Measurements from ENCODE around the gene TANC1.
A peak's percentile ranks its signal among the peaks of the same experiment; 100 is the strongest.

Gene TANC1

DNA sequence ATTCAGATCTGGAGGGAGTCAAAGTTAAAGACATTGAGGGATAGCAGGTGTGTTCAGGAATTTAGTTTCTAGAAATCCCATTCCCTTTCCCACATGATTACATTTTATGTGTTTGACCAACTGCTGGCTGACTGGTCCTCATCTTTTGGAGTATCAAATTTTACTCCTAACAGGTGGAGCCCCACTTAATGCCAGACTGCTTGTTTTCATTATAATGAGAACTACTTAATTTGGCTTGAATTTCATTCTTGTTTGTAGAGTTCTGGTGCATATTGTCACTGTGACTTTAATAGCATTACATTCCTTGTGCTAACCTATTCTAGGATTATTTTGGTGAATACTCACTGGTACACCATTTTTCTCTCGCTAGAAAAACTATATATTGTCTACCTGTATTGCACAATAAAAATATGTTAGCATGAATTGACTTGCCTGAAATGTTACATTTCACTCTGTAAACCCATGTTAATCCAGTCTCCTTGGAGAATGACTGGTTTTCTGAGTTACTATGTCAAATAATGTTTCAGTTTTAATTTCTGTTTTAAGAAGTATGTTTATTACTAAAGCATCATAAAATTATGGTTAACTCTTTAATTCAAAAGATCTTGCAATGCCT lies 98.2 kb downstream of the TANC1 start:
- peak; percentile 60 for DNase-seq

DNA sequence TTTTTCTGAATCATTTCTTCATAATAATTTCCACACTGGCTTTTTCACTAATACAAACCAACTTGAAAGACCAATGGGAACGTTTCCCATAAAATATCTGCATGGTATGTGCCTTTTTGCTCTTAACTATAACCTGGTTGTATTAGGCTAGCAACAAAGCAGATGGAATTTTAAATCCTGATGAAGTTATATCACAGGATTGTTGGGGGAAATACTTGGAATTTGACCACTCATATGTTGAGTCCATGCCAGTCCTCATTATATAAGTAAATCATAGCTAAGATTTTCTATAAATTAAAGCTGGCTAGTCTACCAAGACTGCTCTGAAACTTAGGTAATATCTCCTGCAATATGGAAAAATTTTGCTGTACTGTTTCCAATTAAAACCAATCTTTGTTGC lies 99.5 kb downstream of the TANC1 start:
- no peak for DNase-seq

DNA sequence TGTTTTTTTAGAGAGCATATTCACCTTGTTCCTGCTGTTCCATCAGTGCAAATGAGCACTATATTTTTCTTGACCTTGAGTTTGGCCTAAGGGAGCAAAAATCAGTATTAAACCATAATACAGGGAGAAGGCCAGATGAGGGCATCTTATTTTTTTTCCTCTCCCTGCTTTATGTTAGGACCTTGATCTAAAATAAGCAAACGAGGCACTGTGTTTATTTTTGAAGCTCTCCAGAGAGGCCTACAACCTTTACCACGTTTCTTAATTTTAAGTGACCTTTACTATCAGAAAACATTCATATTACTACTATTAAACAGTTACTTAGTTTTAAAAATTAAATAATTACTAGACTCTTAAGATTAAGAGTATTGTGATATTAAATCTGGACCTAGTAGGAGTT lies 100.8 kb downstream of the TANC1 start:
- no peak for DNase-seq

DNA sequence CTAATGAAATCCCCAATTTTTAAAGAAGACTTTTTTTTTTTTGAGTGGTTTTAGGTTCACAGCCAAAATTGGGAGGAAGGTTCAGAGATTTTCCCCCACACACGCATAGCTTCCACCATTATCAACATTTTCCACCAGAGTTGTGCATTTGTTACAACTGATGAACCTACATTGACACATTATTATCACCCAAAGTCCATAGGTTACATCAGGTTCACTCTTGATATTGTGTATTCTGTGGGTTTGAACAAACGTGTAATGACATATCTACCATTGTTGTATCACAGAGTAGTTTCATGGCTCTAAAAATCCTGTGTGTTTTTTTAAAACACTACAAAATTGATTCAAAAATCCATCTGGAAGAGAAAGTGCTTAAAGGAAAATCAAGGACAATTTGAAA lies 101.8 kb downstream of the TANC1 start:
- DNase-seq: no peak

DNA sequence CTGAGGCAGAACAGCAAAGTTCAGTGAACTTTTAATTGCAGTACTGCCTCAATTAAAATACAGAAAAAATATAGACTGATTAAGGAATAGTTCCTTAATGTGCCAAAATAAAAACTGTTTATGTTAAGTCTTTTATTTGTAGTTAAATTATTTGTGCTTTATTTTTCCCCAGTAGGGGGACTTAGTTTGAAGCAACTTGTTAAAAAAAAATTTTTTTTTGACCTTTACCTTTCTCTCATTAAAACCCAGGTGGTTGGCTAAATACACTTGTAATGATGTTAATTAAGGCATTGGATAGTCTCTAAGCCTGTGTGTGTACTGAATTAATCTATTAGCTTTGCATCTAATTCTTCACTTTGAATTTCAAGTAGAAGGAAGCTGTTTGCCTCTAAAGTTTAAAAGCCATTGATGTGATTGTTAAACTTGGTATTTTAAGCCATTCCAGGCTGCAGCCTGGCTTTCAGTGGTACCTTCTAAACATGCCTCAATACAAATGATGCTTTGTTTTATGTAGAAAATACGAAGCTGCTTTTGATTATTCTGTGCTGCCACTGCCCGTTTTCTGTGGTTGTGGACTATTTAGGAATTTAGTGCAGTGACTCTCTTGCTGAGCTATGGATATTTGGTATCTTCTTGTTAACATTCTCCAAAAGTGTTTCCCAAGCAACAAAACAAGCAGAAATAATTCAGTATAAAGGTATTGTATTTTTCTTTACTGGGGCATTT lies 102.9 kb downstream of the TANC1 start:
- DNase-seq: no peak

DNA sequence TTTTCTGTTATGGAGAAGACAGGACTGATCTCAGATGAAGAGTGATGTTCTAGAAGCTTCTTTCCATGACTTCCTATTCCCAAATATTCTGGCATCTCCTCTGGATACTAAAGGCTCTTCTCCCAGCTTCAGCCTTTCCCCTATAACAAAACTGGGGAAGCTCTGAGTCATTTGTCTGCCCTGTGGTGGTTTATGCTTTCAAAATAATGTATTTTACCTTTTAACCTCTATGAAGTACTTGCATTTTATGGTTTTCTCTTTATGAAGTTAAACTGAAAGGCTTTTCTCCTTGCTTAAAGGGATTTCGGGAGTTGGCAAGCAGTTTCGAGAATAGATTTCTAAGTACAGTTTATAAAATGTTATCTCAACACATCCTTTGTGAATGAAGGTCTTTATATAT lies 104.4 kb downstream of the TANC1 start:
- DNase-seq: no peak

DNA sequence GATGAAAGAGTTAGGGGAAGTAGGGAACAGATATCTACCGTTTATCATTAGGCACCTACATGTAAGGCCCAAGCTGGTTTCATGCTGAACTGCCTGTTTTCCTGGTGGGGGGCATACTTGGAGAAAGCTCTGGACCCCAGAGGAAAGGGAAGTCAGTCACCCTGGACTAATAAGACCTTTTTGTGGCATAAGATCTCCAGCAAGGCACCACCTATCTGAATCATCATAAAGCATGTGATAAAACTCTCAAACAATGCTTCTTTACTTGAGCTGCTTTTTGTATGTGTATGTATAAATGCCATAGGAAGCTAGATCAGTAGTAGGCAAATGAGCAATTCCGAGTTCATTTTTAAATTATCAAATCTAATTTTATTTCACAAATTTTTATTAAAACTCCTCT lies 104.8 kb downstream of the TANC1 start:
- no peak for DNase-seq

DNA sequence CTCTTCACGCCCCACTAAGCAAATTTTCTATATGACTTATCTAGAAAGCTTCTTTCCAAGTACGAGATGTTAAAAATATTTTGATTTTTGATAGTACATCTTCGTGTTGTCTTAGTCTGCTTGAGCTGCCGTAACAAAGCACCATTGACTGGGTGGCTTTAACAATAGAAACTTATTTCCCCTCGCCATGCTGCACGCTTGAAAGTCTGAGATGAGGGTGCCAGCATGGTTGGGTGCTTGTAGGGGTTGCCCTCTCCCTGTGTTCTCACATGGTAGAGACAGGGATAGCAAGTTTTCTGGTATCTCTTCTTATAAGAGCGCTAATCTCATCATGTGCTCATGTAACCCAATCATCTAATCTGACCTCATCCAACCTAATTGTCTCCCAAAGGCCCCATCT lies 106.2 kb downstream of the TANC1 start:
- DNase-seq: no peak

DNA sequence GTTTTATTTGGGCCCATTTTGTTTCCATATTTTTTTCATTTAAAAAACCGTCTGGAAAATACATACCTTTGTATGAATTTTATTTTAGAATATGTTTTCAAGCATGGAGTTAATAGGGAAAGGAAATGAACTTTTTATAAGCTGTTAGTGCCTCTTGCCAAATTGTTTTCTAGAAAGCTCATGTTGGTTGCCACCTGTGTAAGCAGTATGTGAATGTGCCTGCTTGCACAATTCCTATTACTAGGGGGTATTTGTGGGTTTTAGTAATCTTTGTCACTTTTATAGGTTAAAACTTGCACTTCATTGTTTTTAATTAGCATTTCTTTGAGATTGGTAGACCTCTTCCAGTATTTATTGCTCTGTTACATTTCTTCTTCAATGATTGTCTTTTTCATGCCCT lies 107.3 kb downstream of the TANC1 start:
- no peak for DNase-seq

DNA sequence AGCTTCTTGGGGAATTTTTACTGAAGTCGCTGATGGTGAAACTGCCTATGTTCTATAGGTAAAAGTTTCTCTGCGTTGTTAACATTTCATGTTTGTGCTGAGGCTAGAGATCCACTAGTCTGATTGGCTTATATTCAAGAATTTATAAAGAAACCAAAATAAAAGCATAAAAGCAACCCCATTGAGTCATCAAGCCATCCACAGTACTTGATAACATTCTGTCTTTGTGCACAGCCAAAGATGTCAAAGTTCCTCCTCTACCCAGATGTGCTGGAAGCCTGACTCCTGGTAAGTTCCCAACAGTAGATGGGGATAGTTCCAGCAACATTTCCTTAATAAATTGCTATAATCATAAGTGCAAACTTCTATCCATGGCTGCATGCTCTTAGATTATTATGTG lies 107.8 kb downstream of the TANC1 start:
- DNase-seq: no peak

DNA sequence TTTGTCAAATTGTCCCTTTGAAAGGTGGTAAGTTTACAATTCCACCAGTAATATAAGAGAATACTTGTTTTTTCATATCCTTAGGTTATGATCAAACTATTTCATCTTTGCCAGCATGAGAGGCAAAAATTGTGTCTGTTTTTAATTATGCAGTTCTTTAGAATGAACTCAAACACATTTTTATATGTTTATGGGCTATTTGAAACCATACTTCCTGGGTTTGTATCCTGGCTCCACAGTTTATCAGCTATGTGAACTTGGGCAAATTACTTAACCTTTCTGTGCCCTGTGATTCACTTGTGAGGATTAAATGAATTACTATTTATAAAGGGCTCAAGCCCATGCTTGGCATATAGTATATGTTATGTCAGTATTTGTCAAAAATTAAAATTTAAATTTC lies 109.4 kb downstream of the TANC1 start:
- no peak for DNase-seq

DNA sequence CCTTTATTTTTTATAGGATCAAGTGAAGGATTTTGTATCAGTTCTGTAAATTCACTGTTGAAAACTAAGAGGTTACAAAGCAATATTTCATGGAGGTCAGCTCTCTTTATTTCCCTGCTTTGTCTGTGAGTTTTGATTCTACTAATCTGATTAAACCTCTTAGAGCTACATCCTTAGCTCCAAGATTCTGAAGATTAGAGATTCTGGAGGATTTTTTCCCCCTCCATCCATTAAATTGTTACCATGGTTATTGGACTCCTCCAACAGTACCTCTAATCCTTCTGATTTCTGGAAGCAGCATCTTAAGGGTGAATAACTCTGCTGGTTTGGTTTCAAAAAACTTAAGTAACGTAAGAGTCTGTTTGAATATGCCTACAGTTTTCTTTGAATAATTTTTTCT lies 110.0 kb downstream of the TANC1 start:
- DNase-seq: no peak

DNA sequence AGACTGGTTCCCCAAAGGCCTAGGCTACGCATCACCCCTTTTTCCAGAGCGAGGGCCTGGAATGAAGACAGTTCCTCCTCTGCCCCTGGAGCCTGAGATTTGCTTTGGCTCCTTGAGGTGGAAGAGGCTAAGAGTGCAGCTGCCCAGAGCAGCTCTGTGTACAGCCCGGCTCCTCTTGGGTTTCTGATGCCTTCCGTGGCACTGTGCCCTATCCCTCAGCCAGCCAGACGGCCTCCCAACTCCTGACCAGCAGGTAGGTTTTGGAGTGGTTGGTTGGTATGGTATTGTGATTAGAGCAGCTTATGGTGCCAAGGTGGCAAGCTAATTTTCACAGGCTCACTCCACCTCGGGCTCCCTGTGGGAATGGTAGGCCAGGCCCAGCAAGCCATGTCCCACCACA lies 112.2 kb downstream of the TANC1 start:
- DNase-seq: no peak

DNA sequence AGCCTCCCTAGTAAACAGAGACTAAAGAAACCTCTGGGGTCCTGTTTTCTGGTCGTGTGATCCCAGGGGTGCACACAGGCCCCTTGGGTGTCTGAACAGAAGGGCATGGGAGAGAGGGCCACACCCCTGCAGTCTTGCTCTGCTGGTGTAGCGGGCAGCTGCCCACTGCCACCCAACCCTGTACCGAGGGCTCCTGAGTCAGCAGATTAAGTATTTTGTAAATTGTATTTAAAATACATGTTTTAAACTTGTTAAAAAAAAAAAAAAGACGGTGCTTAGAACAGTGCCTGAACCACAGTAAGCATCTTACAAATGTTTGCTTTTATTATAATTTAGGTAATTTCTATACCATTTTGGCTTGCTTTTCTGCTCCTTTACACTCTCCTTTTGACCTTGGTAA lies 113.7 kb downstream of the TANC1 start:
- DNase-seq: no peak

DNA sequence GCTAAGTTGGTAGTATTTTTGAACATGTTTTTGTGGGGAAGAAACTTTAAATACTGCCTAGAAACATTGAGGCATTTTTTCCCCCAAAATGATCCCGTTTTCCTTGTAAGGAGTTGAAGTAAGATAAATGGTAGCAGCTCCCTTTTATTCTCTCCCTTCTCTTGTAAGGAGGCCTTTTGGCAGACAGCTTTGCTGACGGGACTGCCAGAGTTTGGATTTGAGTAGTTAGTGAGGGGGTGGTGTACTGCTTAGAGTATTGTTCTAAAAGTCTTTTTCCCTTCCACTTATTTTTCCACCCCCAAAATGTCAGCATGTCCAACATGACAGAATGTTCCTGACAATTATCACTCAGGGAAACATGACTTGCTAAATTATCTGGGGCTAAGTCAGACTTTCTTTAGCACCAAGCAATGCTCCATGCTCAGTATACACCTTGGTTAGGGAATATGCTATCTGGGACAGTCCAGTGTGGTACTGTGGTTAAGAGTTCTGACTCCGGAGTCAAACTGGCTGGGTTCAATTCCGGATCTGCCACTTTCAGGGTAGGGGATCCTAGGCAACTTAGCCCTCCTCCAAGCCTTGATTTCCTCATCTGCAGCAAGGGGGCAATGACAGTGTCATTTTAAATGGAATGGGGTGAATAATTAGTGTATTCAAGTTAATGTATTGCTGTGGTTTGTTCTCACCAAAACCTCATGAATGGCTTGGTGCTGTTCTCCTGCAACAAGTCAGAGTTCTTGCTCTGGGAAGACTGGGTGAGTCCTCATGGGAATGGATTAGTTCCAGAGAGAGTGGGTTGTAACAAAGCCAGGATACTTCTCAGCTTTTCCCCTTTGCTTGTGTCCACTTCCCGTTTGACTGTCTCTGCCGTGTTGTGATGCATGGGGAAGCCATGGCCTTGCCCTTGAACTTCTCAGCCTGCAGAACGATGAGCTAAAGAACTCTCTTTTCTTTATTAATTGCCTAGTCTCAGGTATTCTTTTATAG lies 116.2 kb downstream of the TANC1 start:
- DNase-seq: no peak

DNA sequence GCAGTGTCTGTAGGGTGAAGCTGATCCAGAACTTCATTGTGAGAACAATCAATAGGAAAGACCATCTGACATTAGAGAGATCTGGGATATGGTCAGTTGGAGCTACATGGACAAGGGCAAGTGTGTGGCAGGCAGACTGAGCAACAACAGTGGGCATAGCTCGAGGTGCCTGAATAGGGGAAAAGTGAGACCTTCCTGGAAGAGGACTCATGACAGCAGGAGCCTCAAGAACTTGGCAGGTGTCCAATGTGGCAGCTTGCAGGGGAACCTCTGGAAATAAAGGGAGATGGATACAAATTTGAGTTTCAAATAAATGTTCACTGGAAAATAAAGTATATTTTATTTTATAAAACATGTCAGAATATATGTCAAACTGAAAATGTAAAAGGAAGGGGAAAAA lies 117.9 kb downstream of the TANC1 start:
- peak; percentile 73 for DNase-seq

DNA sequence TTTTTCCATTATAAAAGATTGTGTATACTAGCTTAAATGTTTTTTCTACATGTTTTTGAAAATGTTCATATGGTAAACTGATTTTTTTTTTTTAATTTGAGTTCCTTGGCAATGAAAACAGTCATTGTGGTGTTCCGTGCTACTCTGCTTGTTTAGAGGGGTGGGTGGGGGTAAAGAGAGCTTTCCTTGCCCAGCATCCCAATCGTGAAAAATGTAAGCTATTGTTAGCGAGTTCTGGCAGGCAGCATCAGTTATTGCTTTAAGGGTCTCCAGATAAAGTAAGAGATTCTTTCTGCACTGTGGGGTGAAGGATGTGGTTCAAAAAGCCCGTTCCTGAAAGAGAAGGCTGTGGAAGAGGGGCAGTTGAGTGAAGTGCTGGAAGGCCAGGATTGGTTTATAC lies 118.4 kb downstream of the TANC1 start:
- no peak for DNase-seq

DNA sequence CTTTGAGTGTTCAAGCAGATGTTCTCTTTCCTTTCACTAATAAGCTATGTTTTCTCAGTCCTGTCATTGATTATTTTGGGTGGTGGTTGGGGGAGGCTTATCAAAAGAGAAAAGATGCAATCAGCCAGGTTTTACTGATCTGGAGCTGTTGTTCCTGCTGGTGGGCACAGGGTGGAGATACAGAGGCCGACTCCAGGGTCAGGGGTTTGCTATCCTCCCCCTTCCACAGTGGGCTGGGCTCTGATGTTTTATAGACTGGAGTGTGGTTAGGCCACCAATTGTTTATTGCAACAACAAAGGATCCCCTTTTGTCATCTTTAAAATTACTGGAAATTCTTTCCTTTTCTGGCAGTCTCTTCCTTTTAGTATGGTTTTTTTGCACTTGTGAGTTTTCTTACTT lies 120.5 kb downstream of the TANC1 start:
- no peak for DNase-seq

DNA sequence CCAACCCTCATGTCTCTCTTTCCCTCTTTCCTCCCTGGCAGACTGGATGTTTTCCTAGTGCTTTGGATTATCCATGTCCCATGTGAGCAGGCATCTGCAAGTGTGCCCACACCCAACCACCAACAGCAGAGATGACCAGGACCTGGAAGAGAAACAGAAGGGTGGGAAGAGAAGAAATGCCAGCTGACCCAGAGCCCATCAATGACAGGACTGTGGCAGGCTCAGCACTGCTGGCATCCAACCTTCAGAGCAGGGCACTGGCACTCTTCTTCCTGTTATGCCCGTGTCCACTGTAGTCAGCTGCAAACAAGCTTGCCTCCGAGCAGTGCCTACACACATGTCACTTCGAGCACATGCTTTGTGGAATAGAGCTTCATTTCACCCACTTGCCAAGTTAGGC lies 121.1 kb downstream of the TANC1 start:
- no peak for DNase-seq

DNA sequence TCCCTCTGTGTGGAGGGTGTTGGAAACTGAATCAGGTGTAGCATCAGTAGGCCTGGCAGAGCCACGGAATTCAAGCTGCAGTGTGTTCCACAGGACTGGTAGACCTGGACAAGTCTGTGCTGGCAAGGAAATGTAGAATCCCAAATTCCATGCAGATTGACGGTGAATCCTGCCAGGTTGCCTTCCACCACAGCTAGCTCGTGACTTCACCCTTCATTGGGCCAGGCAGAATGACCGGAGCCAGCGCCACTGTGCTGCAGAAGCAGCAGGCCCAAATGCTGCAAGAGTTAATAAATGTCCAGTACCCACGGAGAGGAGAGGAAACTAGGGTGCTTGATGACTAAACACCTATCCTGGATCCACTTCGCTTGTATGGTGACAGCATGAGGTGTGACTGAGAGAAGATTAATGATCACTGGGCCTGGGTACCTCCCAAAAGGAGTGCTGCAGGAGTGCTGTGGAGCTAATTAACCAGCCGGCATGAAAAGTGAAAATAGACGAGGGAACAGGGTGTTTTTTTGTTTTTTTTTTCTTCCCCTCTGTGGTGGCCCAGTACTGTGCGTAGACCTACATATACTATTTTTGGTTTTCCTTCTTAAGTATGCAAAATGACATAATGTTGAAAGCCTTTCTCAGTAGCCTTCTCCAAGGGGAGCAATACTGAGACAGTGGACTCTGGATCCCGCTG lies 122.2 kb downstream of the TANC1 start:
- peak; percentile 52 for DNase-seq

DNA sequence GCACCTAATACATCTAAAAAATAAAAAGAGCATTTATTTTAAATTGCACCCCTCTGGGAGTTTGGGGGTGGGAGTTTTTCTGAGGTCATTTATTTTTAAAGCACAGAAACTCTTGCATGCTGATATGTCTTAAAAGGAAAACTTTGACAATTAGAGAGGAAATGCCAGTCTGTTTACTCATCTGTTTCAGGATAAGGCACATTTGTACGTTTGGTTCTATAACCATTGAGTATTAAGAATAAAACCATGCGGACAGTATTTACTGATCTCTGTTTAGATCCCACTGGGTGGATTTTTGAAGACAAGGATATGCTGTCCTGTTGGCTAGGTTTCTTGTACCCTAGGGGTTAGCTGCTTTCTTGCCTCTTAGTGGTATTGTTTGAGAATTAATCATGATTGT lies 122.9 kb downstream of the TANC1 start:
- no peak for DNase-seq

DNA sequence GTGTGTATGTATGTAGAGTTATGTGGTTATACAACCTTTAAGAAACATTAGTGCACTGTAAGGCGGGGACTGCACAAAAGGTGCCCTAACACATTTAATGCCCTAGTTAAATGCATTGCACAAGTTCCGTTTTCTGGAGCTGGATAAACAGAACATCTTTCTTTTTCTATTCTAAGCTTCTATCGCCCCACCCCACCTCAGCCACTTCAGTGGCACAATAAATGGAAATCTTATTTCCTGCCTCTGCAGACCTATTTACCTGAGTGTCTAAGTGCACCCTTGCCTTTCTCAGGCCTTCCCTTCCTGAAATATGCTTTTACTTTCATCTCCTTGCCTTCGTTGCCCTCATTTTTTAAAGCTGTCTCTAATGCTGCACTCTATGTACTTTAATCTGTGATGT lies 123.5 kb downstream of the TANC1 start:
- DNase-seq: no peak

DNA sequence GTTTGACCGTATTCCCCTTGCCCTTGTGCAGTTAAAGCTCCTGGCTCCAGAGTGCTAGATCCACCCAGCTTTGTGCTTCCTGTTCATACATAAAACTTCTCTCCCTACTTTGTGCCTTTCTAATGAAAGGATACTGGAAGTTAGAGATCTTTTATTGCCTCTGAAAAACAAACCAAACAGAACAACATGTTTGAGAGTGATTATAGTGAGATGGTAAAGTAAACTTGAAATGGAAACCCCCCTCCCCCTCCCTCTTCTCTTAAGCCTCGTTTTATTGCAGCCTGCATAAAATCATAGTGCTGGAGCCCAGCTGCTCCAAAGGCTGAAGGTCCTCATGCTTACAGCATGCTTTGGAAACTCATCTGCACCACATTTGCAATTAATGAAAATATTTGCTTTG lies 125.1 kb downstream of the TANC1 start:
- peak; percentile 67 for DNase-seq
